ENCODE results near the gene DIP2C.

Gene DIP2C

GRCh38 chr10:641149-642010, 48.1 kb downstream of the DIP2C start:
- H3K79me2 ChIP-seq (ENCODE audit: insufficient read depth, low read length): no peaks in the 10 kb centered on the region
- no peaks in the 10 kb centered on the region for H3K36me3 ChIP-seq (ENCODE audit: insufficient read depth, low read length)
- H3K4me2 ChIP-seq (ENCODE audit: insufficient read depth, low read length): no peak overlapping the region
- no peaks in the 10 kb centered on the region for H3K27me3 ChIP-seq (ENCODE audit: insufficient read depth, low read length, poor library complexity)
- ATAC-seq (ENCODE audit: insufficient read depth, low read depth): no peak
- no peaks in the 10 kb centered on the region for H3K9me3 ChIP-seq (ENCODE audit: insufficient read depth, low read length, severe bottlenecking)
- no peak for DNase-seq
- H3K4me3 ChIP-seq (ENCODE audit: low read depth in 1 of 2, low read length in 2 of 2): no peak overlapping the region
- H3K4me1 ChIP-seq (ENCODE audit: insufficient read depth, low read length): no peaks in the 10 kb centered on the region
- TF ChIP-seq, protein P1, sequence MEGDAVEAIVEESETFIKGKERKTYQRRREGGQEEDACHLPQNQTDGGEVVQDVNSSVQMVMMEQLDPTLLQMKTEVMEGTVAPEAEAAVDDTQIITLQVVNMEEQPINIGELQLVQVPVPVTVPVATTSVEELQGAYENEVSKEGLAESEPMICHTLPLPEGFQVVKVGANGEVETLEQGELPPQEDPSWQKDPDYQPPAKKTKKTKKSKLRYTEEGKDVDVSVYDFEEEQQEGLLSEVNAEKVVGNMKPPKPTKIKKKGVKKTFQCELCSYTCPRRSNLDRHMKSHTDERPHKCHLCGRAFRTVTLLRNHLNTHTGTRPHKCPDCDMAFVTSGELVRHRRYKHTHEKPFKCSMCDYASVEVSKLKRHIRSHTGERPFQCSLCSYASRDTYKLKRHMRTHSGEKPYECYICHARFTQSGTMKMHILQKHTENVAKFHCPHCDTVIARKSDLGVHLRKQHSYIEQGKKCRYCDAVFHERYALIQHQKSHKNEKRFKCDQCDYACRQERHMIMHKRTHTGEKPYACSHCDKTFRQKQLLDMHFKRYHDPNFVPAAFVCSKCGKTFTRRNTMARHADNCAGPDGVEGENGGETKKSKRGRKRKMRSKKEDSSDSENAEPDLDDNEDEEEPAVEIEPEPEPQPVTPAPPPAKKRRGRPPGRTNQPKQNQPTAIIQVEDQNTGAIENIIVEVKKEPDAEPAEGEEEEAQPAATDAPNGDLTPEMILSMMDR (IDR thresholded peaks at IDR 0.05; ENCODE audit: borderline replicate concordance, extremely low read depth, low read length, poor library complexity, severe bottlenecking): no peak
- no peak for TF ChIP-seq EZH2 (IDR thresholded peaks at IDR 0.05; ENCODE audit: borderline replicate concordance, low read depth, low read length, severe bottlenecking)
- H2AFZ ChIP-seq (ENCODE audit: low read depth, low read length): no peak overlapping the region
- H3K9ac ChIP-seq (ENCODE audit: low read depth, low read length): no peak overlapping the region
- no peak overlapping the region for H3K27ac ChIP-seq (ENCODE audit: low read length)
- no peaks in the 10 kb centered on the region for H4K20me1 ChIP-seq (ENCODE audit: insufficient read depth, low read length)

DNA sequence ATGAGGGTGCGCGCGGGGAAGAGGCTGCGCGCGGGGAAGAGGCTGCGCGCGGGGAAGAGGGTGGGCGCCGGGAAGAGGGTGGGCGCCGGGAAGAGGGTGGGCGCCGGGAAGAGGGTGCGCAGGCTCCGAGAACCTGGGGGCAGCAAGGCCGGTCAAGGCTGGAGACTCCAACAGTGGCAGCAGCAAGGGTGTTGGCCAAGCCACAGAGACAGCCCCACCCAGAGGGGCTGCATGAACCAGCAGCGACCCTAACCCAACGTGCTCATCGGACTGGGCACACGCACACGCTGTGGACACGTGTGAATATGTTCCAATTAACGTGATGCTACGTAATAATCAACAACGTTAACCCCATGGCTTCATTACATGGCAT, 48.8 kb downstream of the DIP2C start:
- H4K20me1 ChIP-seq (ENCODE audit: insufficient read depth, low read length): no peaks in the 10 kb centered on the region
- no peaks in the 10 kb centered on the region for H3K4me1 ChIP-seq (ENCODE audit: insufficient read depth, low read length)
- no peaks in the 10 kb centered on the region for H3K9me3 ChIP-seq (ENCODE audit: insufficient read depth, low read length, severe bottlenecking)
- peaks cover 3% of the 10 kb centered on the region for H3K27me3 ChIP-seq (ENCODE audit: insufficient read depth, low read length, poor library complexity)
- H2AFZ ChIP-seq (ENCODE audit: low read depth, low read length): no peak overlapping the region
- no peak overlapping the region for H3K27ac ChIP-seq (ENCODE audit: low read length)
- H3K79me2 ChIP-seq (ENCODE audit: insufficient read depth, low read length): no peaks in the 10 kb centered on the region
- H3K4me3 ChIP-seq (ENCODE audit: low read depth in 1 of 2, low read length in 2 of 2): no peak overlapping the region
- no peak overlapping the region for H3K4me2 ChIP-seq (ENCODE audit: insufficient read depth, low read length)
- H3K9ac ChIP-seq (ENCODE audit: low read depth, low read length): no peak overlapping the region
- no peak for DNase-seq
- no peak for ATAC-seq (ENCODE audit: insufficient read depth, low read depth)
- H3K36me3 ChIP-seq (ENCODE audit: insufficient read depth, low read length): no peaks in the 10 kb centered on the region
- TF ChIP-seq, protein P1 (IDR thresholded peaks at IDR 0.05; ENCODE audit: borderline replicate concordance, extremely low read depth, low read length, poor library complexity, severe bottlenecking): no peak
- TF ChIP-seq EZH2 (IDR thresholded peaks at IDR 0.05; ENCODE audit: borderline replicate concordance, low read depth, low read length, severe bottlenecking): no peak

- Histone ChIP-seq H3K4me3 (ENCODE audit: low read depth in 1 of 2, low read length in 2 of 2) (no peak overlapping the region), H3K4me1 (ENCODE audit: insufficient read depth, low read length) (no peaks in the 10 kb centered on the region), H3K27me3 (ENCODE audit: insufficient read depth, low read length, poor library complexity) (peaks cover 7% of the 10 kb centered on the region), H3K79me2 (ENCODE audit: insufficient read depth, low read length) (no peaks in the 10 kb centered on the region), H3K36me3 (ENCODE audit: insufficient read depth, low read length) (no peaks in the 10 kb centered on the region), H3K27ac (ENCODE audit: low read length) (no peak overlapping the region), H4K20me1 (ENCODE audit: insufficient read depth, low read length) (no peaks in the 10 kb centered on the region), H3K9ac (ENCODE audit: low read depth, low read length) (no peak overlapping the region), H2AFZ (ENCODE audit: low read depth, low read length) (no peak overlapping the region), H3K9me3 (ENCODE audit: insufficient read depth, low read length, severe bottlenecking) (no peaks in the 10 kb centered on the region), H3K4me2 (ENCODE audit: insufficient read depth, low read length) (no peak overlapping the region)
- TF ChIP-seq EZH2 (IDR thresholded peaks at IDR 0.05; ENCODE audit: borderline replicate concordance, low read depth, low read length, severe bottlenecking): no peak
- TF ChIP-seq, protein P1 (IDR thresholded peaks at IDR 0.05; ENCODE audit: borderline replicate concordance, extremely low read depth, low read length, poor library complexity, severe bottlenecking): no peak
- DNase-seq (no peak), ATAC-seq (ENCODE audit: insufficient read depth, low read depth) (no peak)
Measured at GRCh38 chr10:639751-640672, 49.5 kb downstream of the DIP2C start.

Data from DND-41 (cell line).